GM21423 (cell line): ENCODE measurements around the gene SLC6A13.
"Not testable (repeated sequence)": the region's sequence is repeated elsewhere in the genome, so short reads cannot be mapped to it uniquely, and the experiment has no call there.

Experiments
- ATAC-seq: cut with Tn5 transposase; IDR thresholded peaks from one replicate; pipeline ENCODE4 v1.9.1; 2021; ENCODE audit warnings: mild to moderate bottlenecking, moderate library complexity; ENCODE audit not compliant: unreplicated experiment

SLC6A13 gene

GRCh38 chr12:218221-218620, 44.4 kb downstream of the SLC6A13 start:
- ATAC-seq: no peak

DNA sequence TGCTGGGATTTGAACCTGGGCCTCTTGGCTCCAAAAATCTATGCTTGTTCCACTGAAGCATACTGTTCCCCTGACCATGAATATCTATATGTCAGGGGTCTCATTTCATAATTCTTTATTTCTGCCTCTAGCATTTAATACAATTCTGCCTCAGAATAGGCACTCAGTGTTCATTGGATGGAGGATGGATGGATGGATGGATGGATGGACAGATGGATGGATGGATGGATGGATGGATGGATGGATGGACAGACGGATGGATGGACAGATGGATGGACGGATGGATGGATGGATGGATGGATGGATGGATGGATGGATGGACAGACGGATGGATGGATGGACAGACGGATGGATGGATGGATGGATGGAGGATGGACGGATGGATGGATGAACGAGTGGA, 45.6 kb downstream of the SLC6A13 start:
- ATAC-seq: not testable (repeated sequence)

DNA sequence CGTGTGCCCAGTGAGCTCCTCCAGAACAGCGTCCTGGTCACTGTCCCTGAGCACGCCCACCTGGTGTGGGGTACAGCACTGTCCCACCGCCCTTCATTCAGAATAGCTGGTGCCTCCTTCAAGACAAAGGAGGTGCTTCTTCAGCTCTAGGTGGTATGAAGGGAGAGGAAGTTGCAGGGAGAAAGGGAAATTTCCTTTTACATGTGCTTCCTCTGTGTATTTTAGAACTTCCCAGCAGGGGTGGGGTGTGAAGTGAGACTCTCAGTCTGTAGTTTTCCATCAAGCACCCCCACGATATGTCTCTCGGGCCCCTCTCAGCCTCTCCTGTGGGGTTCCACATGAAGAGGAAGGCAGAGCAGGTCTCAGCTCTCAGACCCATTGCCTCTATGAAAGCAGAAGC, 47.5 kb downstream of the SLC6A13 start:
- ATAC-seq: no peak

GRCh38 chr12:214003-214741, 48.5 kb downstream of the SLC6A13 start, which contains the start of gene SLC6A12:
TSS of gene SLC6A12 (minus strand) at chr12:214157. CDS start at chr12:209986, 4,171 bp downstream.
- no peak for ATAC-seq

DNA sequence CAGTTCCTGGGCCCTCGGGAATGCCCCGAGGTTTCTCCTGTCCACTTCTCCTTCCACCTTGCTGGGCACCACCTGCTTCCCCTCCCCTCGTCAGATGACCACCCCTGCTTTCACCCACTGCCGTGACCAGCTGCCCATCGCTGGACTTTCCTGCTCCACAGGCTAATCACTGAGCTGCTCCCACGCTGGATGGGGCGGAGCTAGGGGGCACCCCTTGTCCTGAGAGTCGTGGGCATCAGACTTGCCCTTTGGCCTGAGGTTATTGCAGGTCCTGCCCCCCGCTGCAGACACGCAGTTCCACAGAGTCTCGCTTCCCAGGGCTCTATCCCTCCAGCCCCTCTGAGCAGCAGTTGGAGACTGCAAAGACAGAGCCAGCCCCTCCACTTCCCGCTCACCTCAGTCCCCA, 49.1 kb downstream of the SLC6A13 start:
- ATAC-seq: no peak

GRCh38 chr12:212715-213526, 49.7 kb downstream of the SLC6A13 start:
- ATAC-seq: no peak

- ATAC-seq: no peak
These were observed 50.3 kb downstream of the SLC6A13 start for GRCh38 chr12:212415-212714.

DNA sequence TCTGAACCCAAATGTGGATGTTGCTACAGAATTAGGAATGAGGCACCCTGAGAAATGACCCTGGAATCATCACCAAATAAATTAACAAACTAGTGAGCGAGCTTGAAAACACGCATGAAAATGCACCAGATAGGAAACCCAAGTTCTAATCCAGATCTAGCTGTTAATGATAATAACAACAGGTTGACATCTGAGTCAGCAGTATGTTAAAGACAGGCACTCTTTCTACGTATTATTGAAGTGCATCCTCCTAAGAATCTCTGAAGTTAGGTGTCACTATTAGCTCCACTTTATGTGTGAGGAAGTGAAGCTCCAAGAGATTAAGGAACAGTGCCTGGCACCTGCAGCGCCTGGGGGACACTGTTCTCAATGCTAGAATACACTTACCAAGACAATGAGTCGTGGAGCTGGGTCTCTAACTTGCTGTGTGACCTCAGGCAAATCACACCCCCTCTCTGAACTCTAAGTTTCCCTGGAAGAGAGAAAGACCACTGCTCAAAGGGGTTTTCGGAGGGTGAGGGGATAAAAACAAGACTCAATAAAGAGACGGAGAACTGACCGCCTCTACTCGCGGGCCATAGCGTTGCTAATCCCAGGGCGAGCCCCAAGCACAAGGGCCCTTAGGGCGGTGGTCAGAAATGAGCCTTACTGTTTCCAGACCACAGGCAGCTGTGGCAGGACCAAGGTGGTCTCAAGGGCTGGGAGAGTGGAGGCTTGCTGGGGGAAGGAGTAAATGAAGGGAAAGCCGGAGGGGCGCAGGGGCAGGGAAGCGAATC, 50.8 kb downstream of the SLC6A13 start:
- no peak for ATAC-seq

- ATAC-seq: no peak
These were observed 51.5 kb downstream of the SLC6A13 start for GRCh38 chr12:211142-211465.

DNA sequence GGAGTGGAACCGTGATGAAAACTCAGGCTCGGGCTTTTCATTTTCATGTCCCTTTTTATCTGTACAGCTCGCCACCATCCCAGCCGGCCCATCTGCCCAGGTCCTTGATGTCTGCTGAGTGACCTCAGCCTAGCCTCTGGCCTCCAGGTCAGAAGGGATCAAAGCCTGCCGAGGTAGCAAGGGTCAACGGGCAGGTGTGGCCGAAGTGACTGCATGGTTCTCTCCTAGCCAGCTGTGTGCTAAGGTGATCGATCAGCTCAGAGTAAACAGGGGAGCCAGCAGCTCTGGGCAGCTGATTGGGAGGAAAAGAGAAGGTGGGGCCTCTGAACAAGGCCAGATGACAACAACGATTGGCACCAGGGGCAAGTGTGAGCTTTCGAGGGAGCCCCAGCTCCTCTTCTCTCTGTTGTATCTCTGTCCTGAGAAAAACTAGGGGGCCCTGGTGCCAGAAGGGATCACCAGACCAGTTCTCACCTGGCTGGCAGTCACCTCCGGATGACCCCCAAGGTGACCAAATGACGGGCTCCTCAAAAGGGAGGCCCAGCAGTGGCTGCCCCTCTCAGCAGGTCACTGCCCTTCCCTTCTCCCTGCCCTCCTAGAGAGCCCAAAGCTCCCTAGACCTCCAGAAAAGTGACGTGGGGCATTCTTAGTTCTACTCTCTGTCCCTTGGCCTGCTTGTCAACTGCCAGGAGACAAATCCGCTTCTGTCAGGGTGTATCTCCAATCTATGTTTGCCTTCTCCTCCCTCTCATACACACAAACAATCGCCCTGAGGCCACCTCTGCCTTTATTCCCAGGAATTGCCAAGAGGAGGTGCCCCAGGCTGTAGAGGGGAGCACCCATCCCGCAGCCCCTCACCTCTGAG, 52.1 kb downstream of the SLC6A13 start:
- ATAC-seq: no peak

DNA sequence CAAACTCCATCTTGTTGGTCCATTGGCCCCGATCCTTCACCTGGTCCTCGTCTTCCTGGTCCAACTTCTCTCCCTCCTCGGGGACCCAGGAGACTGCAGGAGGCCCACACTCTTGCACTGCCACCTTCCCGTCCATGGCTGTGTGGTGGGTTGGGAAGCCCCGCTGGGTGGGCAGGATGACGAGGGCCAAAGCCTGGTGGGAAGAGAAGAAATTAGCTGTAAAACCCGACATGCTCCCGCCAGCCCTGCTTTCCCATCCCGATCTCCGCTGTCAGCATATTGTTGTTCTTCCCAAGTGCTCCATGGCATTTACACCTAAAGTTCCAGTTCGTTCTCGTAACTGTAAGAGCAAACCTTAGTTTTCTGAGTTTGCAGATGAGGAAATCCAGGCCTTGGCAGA, 52.8 kb downstream of the SLC6A13 start:
- no peak for ATAC-seq

GRCh38 chr12:209246-209645, 53.4 kb downstream of the SLC6A13 start:
- no peak for ATAC-seq

- ATAC-seq: no peak
These were observed 53.8 kb downstream of the SLC6A13 start for GRCh38 chr12:208813-209212.

DNA sequence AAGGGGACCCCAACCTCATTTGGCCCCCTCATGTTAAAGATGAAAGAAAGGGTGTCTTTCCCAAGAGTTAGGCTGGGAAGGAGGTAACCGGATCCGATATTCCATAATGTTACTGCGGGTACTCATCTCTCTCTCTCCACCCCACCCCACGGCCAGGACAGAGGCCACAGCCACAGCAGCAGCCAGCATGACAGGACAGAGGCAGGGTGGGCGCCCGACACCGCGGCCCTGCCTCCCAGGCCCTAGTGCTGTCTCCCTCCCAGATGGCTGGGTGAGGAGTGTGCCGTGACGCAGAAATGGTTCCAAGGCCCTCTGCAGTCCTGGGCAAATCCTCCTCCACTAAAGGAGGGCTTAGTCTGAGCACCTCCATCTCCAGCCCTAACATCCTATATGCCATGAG, 54.8 kb downstream of the SLC6A13 start:
- no peak for ATAC-seq

DNA sequence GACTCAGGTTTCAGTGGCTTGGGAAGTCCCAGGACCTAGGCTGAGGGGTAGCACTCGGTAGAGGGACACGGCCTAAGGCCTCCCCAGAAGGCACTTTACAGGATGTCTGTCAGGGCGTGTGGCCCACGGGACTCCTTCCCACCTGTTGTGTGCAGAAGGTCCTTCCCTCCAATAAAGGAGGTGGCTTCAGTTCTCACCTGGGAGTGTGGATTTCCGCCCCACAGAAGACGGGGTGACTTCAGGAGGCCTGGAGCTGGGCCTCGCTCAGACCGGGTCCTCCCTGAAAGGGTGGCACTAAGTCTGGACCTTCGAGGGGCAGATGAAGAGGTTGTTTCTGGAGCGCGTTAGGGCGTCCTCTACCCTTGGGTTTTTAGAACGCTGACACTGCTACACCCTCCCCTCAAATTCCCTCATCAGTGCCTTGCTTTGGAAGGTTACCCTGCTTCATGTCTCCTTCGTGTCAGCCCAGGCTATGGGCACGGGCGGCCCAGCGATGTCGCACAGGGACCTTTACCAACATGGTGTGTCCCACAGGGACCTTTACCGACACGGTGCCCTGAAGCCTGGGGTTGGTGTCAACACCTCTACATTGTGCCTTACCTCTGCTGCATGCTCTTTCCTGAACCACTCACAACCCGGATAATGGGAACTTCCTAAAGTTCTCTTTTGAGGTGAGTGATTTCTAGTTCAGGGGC, 55.7 kb downstream of the SLC6A13 start:
- ATAC-seq: no peak

DNA sequence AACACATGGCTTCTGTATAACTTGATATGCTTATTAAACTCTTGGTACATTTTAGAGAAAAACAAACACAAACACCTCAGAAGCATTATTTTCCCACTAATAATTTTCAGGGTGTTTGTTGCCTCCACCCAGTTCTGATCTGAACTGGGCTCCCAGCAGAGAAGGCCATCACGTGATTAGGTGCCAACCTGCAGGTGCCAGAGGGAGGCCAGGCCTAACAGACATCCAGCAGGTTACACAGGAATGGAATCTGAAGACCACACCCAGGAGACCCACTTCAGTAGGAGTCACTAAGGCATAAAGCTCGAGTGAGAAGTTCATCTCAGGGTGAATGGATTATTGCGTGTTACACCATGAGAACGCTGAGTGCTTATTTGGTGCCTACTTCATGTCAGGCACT, 57.6 kb downstream of the SLC6A13 start:
- no peak for ATAC-seq

GRCh38 chr12:204261-204678, 58.4 kb downstream of the SLC6A13 start:
- ATAC-seq: no peak

DNA sequence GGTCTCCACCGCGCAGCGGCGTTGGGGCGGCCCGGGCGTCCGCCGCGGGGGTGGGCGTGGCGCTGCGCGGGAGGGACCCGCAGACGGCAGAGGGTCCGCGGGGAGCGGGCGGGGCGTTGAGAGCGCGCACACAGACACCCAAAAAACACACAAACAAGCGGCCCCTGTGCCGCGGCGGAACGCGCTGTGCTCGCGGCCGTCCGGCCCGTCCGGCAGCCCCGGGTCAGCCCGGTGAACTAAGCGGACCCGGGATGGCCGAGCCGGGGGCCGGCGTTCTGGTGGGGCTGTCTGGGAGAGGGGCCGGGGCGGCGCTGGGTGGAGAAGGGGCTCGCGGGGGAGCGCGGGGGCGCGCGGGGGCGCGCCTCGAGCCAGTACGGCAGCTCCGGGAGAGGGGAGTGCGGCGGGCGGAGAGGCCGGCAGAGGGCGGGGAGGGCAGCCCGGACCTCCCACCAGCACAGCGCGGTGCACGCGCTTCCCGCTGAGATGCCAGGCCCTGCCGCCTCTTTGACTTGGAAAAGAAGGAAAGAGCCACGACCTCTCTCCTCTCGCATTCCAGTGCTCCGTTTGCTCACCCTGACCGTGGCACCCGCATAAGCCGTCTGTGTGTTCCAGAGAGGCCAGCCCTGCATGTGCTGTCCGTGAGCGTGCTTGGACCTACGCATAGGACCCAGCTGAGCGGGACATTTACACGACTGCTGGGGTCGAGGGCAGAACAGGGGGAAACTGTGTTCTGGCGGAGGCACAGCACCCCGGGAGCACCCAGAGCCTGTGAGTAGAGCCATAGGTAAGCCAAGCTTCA, 59.0 kb downstream of the SLC6A13 start:
- no peak for ATAC-seq

GRCh38 chr12:203074-203461, 59.6 kb downstream of the SLC6A13 start:
- ATAC-seq: no peak
